HepG2 (cell line): ENCODE measurements around the gene ACSM5. TPM values are rescaled to one million over a fixed set of nuclear protein-coding genes. Genes with fewer than 3 reads are reported as not detected.
A peak's percentile ranks its signal among the peaks of the same experiment; 100 is the strongest.

ENCODE experiments used
- DR1 ChIP-seq: sonication (generic); formaldehyde crosslinking; IDR thresholded peaks from 2 replicates; pipeline ENCODE4 v1.8.0; 2021; ENCODE audit warnings: mild to moderate bottlenecking, missing genetic modification reagents, inconsistent platforms
- GMEB1 ChIP-seq: sonication (generic); formaldehyde crosslinking; IDR thresholded peaks from 2 replicates; pipeline ENCODE4 v1.5.1; 2020; ENCODE audit warnings: missing genetic modification reagents, mild to moderate bottlenecking, borderline replicate concordance
- HOXA7 ChIP-seq: sonication (generic); formaldehyde crosslinking; IDR thresholded peaks from 2 replicates; pipeline ENCODE4 v1.8.1; 2022; ENCODE audit warnings: mild to moderate bottlenecking, missing genetic modification reagents, moderate library complexity
- KDM1A ChIP-seq: IDR thresholded peaks from 2 replicates; pipeline ENCODE4 v1.6.1; 2016; ENCODE audit warnings: missing compliant biosample characterization
- NONO ChIP-seq, 2 experiments: fragments of 450-650 bp in 1 of 2; sonication (generic) in 1 of 2; formaldehyde crosslinking in 1 of 2; IDR thresholded peaks in 1 of 2; conservative IDR thresholded peaks in 1 of 2; 2 replicates each; pipeline versions ENCODE4 v1.6.1 to v1.8.0; 2017 to 2022; ENCODE audit warnings: mild to moderate bottlenecking in 1 of 2, missing genetic modification reagents in 1 of 2, moderate library complexity in 1 of 2
- NR1H2 ChIP-seq: sonication (generic); formaldehyde crosslinking; IDR thresholded peaks from 2 replicates; pipeline ENCODE4 v1.8.1; 2022; ENCODE audit warnings: low read depth, missing genetic modification reagents, borderline replicate concordance
- PRMT3 ChIP-seq: sonication (generic); formaldehyde crosslinking; IDR thresholded peaks from 2 replicates; pipeline ENCODE4 v1.8.1; 2022; ENCODE audit warnings: low read depth, mild to moderate bottlenecking, moderate library complexity, missing genetic modification reagents, borderline replicate concordance
- TARDBP ChIP-seq: sonication (generic); formaldehyde crosslinking; IDR thresholded peaks from 2 replicates; pipeline ENCODE4 v1.8.0; 2022; ENCODE audit warnings: mild to moderate bottlenecking, missing genetic modification reagents
- TBX3 ChIP-seq: fragments of 450-650 bp; IDR thresholded peaks from 2 replicates; pipeline ENCODE4 v1.6.1; 2017; ENCODE audit warnings: antibody characterized with exemption, mild to moderate bottlenecking, inconsistent platforms, borderline replicate concordance
- TOPORS ChIP-seq: sonication (generic); formaldehyde crosslinking; IDR thresholded peaks from 2 replicates; pipeline ENCODE4 v1.8.0; 2023; ENCODE audit warnings: mild to moderate bottlenecking, missing genetic modification reagents
- TRIM24 ChIP-seq: sonication (generic); formaldehyde crosslinking; IDR thresholded peaks from 2 replicates; pipeline ENCODE4 v1.8.0; 2022; ENCODE audit warnings: mild to moderate bottlenecking, missing genetic modification reagents
- ZBTB49 ChIP-seq: sonication (generic); formaldehyde crosslinking; IDR thresholded peaks from 2 replicates; pipeline ENCODE4 v1.4.0; 2020; ENCODE audit warnings: missing genetic modification reagents, borderline replicate concordance
- ZNF746 ChIP-seq: sonication (generic); formaldehyde crosslinking; IDR thresholded peaks from 2 replicates; pipeline ENCODE4 v1.8.0; 2022; ENCODE audit warnings: mild to moderate bottlenecking, missing genetic modification reagents
- polyA plus RNA-seq, 8 experiments: library from polyadenylated mRNA; depleted of rRNA in 3 of 8; stranded (reverse) in 7 of 8; unstranded in 1 of 8; fragments of >200 nt; fragmentation: Illumina TruSeq in 4 of 8; extraction: Trizol in 4 of 8; gene quantifications; 2 replicates each; pipeline versions ENCODE4 v1.2.1 to v1.2.3, GENCODE V29; 2011 to 2016; ENCODE audit warnings: low read depth in 4 of 8, missing spikeins in 1 of 8, mixed read lengths in 1 of 8; ENCODE audit not compliant: insufficient read depth in 1 of 8
- total RNA-seq, 5 experiments: library from RNA; depleted of rRNA; stranded (reverse); fragments of >200 nt; fragmentation: Illumina TruSeq; extraction: Trizol; gene quantifications; 2 replicates each; pipeline ENCODE4 v1.2.3, GENCODE V29; 2016; ENCODE audit warnings: low read depth in 1 of 5
- TF ChIP-seq, protein P1 (sequence below): IDR thresholded peaks from 2 replicates; pipeline ENCODE4 v1.4.0; 2020; ENCODE audit warnings: mild to moderate bottlenecking, missing genetic modification reagents
- TF ChIP-seq, protein P2 (sequence below): IDR thresholded peaks from 2 replicates; pipeline ENCODE4 v1.6.1; 2018; ENCODE audit warnings: missing genetic modification reagents, mild to moderate bottlenecking, missing compliant biosample characterization
- TF ChIP-seq, protein P3 (sequence below): sonication (generic); formaldehyde crosslinking; IDR thresholded peaks from 2 replicates; pipeline ENCODE4 v1.9.0; 2021; ENCODE audit warnings: missing genetic modification reagents, borderline replicate concordance

ACSM5 gene
- total and polyA plus RNA-seq, 2 of the 13 experiments (the other 11 are each of a cell fraction or from before 2014, with no cell fraction given) = 9.1 to 15.0 TPM

DNA sequence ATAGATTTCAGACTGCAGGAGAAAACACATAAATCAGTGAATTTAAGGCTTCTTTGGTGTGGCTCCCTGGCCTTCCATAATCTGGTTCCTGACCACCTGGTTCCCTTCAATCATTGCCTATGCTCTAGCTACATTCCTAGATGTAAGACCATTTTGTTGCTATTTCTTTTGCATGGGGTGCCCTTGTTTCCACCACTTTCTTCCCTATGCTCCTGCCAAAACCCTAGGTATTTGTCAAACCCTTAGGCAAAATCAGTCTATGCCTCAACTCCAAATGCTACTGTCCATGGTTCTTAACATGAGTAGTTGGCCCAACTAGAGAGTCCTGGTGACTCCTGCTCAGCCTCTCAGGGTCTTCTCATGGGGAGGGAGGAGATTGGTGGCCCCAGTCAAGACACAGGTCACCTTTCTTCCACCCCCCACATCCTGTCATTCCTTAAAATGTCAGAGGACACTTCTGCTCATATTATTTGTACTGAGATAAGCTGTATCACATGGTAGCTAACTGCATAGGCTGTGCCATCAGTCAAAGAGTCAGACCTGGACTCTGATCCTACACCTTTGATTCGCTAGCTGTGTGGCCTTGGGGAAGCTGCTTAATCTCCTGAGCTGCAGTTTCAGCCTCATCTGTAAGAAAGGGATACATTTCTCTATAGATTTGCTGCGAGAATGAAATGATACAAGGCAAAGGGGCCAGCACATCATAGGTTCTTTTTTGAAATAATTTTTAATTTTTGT lies 15.0 kb downstream of the ACSM5 start (continued):
- TF ChIP-seq HOXA7 (CRISPR knock-in tag) = no peak
- TF ChIP-seq ZBTB49 (CRISPR knock-in tag) = 0 out of 2 replicates have a peak, but pooled peaks have one; percentile 61
- TF ChIP-seq, protein P1, sequence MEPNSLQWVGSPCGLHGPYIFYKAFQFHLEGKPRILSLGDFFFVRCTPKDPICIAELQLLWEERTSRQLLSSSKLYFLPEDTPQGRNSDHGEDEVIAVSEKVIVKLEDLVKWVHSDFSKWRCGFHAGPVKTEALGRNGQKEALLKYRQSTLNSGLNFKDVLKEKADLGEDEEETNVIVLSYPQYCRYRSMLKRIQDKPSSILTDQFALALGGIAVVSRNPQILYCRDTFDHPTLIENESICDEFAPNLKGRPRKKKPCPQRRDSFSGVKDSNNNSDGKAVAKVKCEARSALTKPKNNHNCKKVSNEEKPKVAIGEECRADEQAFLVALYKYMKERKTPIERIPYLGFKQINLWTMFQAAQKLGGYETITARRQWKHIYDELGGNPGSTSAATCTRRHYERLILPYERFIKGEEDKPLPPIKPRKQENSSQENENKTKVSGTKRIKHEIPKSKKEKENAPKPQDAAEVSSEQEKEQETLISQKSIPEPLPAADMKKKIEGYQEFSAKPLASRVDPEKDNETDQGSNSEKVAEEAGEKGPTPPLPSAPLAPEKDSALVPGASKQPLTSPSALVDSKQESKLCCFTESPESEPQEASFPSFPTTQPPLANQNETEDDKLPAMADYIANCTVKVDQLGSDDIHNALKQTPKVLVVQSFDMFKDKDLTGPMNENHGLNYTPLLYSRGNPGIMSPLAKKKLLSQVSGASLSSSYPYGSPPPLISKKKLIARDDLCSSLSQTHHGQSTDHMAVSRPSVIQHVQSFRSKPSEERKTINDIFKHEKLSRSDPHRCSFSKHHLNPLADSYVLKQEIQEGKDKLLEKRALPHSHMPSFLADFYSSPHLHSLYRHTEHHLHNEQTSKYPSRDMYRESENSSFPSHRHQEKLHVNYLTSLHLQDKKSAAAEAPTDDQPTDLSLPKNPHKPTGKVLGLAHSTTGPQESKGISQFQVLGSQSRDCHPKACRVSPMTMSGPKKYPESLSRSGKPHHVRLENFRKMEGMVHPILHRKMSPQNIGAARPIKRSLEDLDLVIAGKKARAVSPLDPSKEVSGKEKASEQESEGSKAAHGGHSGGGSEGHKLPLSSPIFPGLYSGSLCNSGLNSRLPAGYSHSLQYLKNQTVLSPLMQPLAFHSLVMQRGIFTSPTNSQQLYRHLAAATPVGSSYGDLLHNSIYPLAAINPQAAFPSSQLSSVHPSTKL (CRISPR knock-in tag) = peak; percentile 95
- TF ChIP-seq KDM1A (CRISPR knock-in tag) = peak; percentile 72; the same call in 1 of the 2 replicates
- no peak for TF ChIP-seq GMEB1 (CRISPR knock-in tag)
- TF ChIP-seq PRMT3 (CRISPR knock-in tag) = no peak
- no peak for TF ChIP-seq TRIM24 (CRISPR knock-in tag)
- TF ChIP-seq, protein P2, sequence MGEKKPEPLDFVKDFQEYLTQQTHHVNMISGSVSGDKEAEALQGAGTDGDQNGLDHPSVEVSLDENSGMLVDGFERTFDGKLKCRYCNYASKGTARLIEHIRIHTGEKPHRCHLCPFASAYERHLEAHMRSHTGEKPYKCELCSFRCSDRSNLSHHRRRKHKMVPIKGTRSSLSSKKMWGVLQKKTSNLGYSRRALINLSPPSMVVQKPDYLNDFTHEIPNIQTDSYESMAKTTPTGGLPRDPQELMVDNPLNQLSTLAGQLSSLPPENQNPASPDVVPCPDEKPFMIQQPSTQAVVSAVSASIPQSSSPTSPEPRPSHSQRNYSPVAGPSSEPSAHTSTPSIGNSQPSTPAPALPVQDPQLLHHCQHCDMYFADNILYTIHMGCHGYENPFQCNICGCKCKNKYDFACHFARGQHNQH (CRISPR knock-in tag) = peak; percentile 76
- TF ChIP-seq NR1H2 = no peak; the same call in 1 of the 2 replicates
- peak; percentile 44; the same call in 1 of the 2 replicates for TF ChIP-seq TBX3
- TF ChIP-seq, protein P3, sequence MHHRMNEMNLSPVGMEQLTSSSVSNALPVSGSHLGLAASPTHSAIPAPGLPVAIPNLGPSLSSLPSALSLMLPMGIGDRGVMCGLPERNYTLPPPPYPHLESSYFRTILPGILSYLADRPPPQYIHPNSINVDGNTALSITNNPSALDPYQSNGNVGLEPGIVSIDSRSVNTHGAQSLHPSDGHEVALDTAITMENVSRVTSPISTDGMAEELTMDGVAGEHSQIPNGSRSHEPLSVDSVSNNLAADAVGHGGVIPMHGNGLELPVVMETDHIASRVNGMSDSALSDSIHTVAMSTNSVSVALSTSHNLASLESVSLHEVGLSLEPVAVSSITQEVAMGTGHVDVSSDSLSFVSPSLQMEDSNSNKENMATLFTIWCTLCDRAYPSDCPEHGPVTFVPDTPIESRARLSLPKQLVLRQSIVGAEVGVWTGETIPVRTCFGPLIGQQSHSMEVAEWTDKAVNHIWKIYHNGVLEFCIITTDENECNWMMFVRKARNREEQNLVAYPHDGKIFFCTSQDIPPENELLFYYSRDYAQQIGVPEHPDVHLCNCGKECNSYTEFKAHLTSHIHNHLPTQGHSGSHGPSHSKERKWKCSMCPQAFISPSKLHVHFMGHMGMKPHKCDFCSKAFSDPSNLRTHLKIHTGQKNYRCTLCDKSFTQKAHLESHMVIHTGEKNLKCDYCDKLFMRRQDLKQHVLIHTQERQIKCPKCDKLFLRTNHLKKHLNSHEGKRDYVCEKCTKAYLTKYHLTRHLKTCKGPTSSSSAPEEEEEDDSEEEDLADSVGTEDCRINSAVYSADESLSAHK = no peak
- peak; percentile 78 for TF ChIP-seq TARDBP
- no peak for TF ChIP-seq ZNF746
- no peak for TF ChIP-seq NONO (IDR thresholded peaks at IDR 0.05)
- TF ChIP-seq NONO (CRISPR knock-in tag; conservative IDR thresholded peaks at IDR 0.05) = peak; percentile 79
- peak; percentile 45; the same call in 1 of the 2 replicates for TF ChIP-seq TOPORS (CRISPR knock-in tag)
- no peak for TF ChIP-seq DR1 (CRISPR knock-in tag)
